Adrenal gland (tissue), 5 donors: ENCODE measurements around the gene CDCA7L.

ENCODE experiments used
- CTCF ChIP-seq, 6 experiments: fragments of 450-650 bp in 4 of 6; fragments of 200-600 bp in 2 of 6; sonication (generic) in 1 of 6; IDR thresholded peaks; 1 replicate in 5 of 6; 2 replicates in 1 of 6; pipeline versions ENCODE4 v1.5.1 to v1.8.0; 2016 to 2021; ENCODE audit warnings: antibody characterized with exemption in 6 of 6, mild to moderate bottlenecking in 2 of 6, moderate library complexity in 1 of 6
- POLR2A ChIP-seq, 2 donors: fragments of 450-650 bp; IDR thresholded peaks; one replicate each; pipeline ENCODE4 v1.6.1; 2017; ENCODE audit warnings: antibody characterized with exemption in 2 of 2, mild to moderate bottlenecking in 2 of 2, moderate library complexity in 1 of 2
- donor health status: DM: no; HTN: no; CAD: no.

GRCh38 chr7:21946222-21946709 lies 567 bp upstream of the CDCA7L start:
- TF ChIP-seq CTCF (IDR thresholded peaks at IDR 0.05) (no peak), POLR2A (IDR thresholded peaks at IDR 0.05) (no peak)
